A549 treated with AZD9567 at 1 μM for 4 hours (cell line): ENCODE measurements around the gene FADS1. TPM values are rescaled to one million over a fixed set of nuclear protein-coding genes. Genes with fewer than 3 reads are reported as not detected.

Source experiments
- total RNA-seq: library from RNA; stranded (reverse); fragments of 200-300 nt; extraction: Qiagen RNA extraction; gene quantifications from 5 replicates; pipeline ENCODE4 v1.2.3, GENCODE V29; 2022; ENCODE audit not compliant: insufficient read depth

FADS1 gene
- total RNA-seq = 178 to 247 TPM (median 209 TPM) in 5 replicates

DNA sequence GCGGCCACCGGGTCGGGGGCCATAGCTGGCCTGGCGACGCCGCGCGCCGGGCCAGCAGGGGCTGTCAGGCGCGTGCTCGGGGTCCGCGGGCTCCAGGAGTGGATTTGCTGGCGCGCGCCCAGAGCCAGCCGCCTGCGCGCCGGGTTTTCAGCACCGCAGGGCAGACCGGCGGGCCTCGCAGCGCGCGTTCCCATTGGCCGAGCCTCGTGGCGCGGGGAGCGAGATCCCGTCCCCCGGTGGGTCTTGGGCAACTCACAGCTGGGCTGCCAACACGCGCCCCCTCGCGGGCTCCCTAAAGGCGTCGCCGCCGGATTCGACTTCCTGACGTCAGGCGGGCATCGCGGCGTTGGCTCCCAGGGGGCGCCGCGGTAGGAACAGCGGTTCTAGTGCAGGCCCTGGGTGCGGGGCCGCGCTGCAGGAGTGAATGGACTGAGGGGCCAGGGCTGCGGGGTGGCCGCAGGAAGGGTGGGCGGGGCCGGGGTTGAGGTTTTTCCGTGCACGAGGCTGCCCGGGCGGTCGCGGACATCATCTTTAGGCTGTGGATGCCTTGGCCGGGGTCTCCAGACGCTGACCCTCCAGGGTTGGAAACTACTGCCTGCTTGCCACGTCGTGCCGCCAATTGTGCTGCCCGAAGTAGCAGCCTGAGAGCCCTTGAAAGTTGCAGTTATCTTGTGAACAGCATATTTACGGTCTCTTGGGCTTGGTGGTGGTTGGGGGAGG lies at the start of gene FADS1:
FADS1 (minus strand) TSS at position 268 of the 720 bp plus-strand sequence; CDS start at position 194, 74 bp downstream.

DNA sequence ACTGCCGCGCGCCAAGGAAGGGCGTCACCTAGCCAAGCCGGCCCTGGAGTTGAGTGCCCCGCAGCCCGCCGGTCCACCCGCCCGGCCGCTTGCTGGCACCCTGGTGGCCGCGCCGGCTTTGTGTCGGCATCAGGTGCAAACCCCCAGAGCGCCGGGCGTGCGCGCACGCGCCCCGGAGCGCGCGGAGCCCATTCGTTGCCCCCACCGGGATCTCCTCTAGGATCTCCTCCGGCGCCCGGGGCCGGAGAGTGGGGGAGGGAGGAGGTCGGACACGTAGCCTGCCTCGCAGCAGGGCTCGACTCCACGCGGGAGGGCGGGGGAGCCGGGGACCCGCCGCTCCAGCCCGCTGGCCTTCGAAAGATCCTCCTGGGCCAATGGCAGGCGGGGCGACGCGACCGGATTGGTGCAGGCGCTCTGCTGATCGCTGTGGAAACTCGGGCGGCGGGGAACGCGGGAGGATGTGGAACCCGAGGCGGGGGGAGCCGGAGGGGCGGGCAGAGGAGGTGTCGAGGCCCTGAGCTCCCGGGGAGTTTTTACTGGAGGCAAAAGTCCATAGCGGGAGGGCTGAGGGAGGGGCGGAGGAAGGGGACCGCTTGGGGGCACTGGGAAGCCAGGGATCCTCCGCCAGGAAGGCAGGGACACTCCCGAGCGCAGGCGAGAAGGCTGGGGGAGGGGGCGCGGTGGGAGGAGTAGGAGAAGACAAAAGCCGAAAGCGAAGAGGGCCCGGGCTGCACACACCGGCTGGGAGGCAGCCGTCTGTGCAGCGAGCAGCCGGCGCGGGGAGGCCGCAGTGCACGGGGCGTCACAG lies 11.0 kb upstream of the FADS1 start, which contains the start of gene FADS2:
FADS2 (plus strand) TSS at position 730 of the 808 bp plus-strand sequence. CDS start 91 bp downstream, outside the sequence.

DNA sequence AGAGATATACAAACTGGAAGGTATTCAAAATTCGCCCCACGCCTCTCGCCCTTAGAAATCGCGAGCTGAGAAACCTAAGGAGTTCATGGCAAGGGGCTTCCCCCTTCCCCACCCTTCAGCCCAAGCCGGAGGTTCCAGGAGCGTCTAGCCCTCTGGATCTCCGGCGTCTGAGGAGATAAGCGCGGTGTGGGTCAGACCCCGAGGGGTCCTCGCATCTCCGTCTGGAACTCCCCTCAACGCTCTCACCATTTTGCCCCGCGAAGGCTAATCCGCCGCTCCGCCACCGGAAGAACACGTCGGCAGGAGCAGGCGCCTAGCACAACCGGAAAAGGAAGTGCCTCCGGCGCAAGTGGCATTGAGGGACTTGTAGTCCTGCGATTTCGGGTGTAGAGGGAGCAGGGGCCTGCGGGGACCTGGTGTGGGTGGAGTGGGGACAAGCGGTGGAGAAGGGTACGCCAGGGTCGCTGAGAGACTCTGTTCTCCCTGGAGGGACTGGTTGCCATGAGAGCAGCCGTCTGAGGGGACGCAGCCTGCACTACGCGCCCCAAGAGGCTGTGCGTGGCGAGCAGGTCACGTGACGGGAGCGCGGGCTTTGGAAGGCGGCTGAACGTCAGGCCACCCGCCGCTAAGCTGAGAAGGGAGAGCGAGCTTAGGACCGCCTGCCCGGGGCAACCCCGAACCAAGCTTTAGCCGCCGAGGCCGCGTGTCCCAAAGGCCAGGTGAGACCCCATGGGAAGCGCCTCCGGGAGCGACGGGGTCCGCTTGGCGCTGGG lies 24.3 kb downstream of the FADS1 start, which contains the start of the genes FEN1 and TMEM258:
FEN1 (plus strand) TSS at position 602 of the 773 bp plus-strand sequence. CDS start 2,451 bp downstream, outside the sequence.
TMEM258 (minus strand) TSS at position 290 of the 773 bp plus-strand sequence; CDS start at position 249, 41 bp downstream.

DNA sequence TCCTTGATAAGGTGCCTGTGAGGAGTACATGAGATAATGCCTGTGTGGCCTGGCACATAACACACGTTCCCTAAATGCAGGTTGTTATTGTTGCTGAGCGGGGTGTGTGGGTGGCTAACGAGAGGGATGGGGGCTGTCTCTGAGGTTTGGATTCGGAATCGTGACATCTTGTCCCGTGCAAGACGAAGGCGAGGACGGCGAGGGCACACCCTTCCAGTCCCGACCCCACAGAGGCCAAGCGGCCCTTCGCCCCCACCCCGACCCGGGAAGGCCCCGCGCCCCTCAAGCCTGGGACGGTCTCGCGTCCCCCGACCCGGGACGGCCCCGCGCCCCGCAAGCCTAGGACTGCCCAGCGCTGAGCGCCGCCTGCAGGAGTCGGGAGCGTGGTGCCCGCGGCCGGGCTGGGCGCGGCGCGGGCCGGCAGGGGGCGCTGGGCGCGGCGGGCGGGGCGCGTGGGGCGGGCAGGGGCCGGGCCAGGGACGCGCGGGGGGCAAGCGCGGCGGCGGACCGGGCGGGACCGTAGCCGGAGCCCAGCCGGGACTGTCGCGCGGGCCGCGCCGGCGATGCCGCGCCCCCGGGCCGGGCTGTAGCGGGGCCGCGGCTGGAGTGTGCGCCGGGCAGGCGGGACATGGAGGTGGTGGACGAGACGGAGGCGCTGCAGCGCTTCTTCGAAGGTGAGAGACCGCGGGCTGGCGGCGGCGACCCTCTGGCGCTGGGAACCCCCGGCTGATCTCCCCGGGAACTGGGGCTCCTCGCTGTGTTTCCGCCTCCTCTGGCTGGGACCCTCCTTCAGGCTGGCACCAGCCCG lies 64.5 kb downstream of the FADS1 start, which contains the start of gene MYRF:
MYRF (plus strand) TSS at position 520 of the 808 bp plus-strand sequence; CDS start at position 629, 109 bp downstream.

Other genes starting within 250 kb of the FADS1 start
- gene SYT7, start 235.9 kb downstream of the FADS1 start, total RNA-seq = 0.92 to 1.3 TPM (median 1.2 TPM) in 5 replicates
- gene DAGLA, start 136.6 kb downstream of the FADS1 start, total RNA-seq = 3.7 to 5.6 TPM (median 5.2 TPM) in 5 replicates
- 11.9 to 19.0 TPM (median 18.0 TPM) in 5 replicates for gene MYRF, start 64.4 kb downstream of the FADS1 start, total RNA-seq
- gene TMEM258, start 24.4 kb downstream of the FADS1 start, total RNA-seq = 215 to 243 TPM (median 228 TPM) in 5 replicates
- 85.9 to 107 TPM (median 99.6 TPM) in 5 replicates for gene FEN1, start 24.1 kb downstream of the FADS1 start, total RNA-seq
- 360 to 457 TPM (median 388 TPM) in 5 replicates for gene FADS2, start 11.3 kb upstream of the FADS1 start, total RNA-seq
- gene FADS3, start 74.5 kb upstream of the FADS1 start, total RNA-seq = 40.2 to 89.4 TPM (median 80.9 TPM) in 5 replicates
- 16.3 to 57.5 TPM (median 16.6 TPM) in 5 replicates for gene RAB3IL1, start 100.6 kb upstream of the FADS1 start, total RNA-seq
- gene BEST1, start 133.3 kb upstream of the FADS1 start, total RNA-seq = 1.6 to 7.4 TPM (median 3.2 TPM) in 5 replicates
- gene FTH1, start 150.6 kb upstream of the FADS1 start, total RNA-seq = 10,052 to 20,533 TPM (median 17,915 TPM) in 5 replicates